GM23338 (cell line): ENCODE results near the gene GUCY1A2. TPM values are rescaled to one million over a fixed set of nuclear protein-coding genes. Genes with fewer than 3 reads are reported as not detected.
A peak's percentile ranks its signal among the peaks of the same experiment; 100 is the strongest.

Source experiments
- ATAC-seq: fragments of 200-7000 bp; cut with Tn5 transposase; 3 replicates; pipeline ENCODE4 v1.9.1; 2020
- DNase-seq: peaks from one replicate; pipeline ENCODE4 v3.0.0-alpha.2; 2015; ENCODE audit warnings: low spot score
- H2AFZ ChIP-seq: fragments of 200-600 bp; sonication (generic); 2 replicates; pipeline ENCODE4 v1.8.0; 2016; ENCODE audit warnings: antibody characterized with exemption, mild to moderate bottlenecking, moderate library complexity
- H3F3A ChIP-seq: fragments of 200-600 bp; sonication (generic); replicated peaks from 2 replicates; pipeline ENCODE4 v1.8.0; 2017; ENCODE audit warnings: antibody characterized with exemption, mixed run types, low read depth
- H3K27ac ChIP-seq: fragments of 200-600 bp; sonication (generic); 2 replicates; pipeline ENCODE4 v1.6.1; 2016; ENCODE audit warnings: low read depth
- H3K27me3 ChIP-seq: fragments of 200-600 bp; sonication (generic); 2 replicates; pipeline ENCODE4 v1.8.0; 2016; ENCODE audit warnings: mild to moderate bottlenecking, mixed run types, moderate library complexity; ENCODE audit not compliant: insufficient read depth
- H3K36me3 ChIP-seq: fragments of 200-600 bp; sonication (generic); 2 replicates; pipeline ENCODE4 v1.8.0; 2016; ENCODE audit warnings: mild to moderate bottlenecking; ENCODE audit not compliant: insufficient read depth
- H3K4me1 ChIP-seq: fragments of 200-600 bp; sonication (generic); 2 replicates; pipeline ENCODE4 v1.8.0; 2016; ENCODE audit warnings: mild to moderate bottlenecking, moderate library complexity; ENCODE audit not compliant: insufficient read depth
- H3K4me2 ChIP-seq: fragments of 200-600 bp; sonication (generic); 2 replicates; pipeline ENCODE4 v1.7.1; 2017; ENCODE audit warnings: mixed run types
- H3K4me3 ChIP-seq: fragments of 200-600 bp; sonication (generic); 2 replicates; pipeline ENCODE4 v1.6.1; 2016; ENCODE audit warnings: mixed run types
- H3K79me2 ChIP-seq: fragments of 200-600 bp; sonication (generic); replicated peaks from 2 replicates; pipeline ENCODE4 v1.8.0; 2017; ENCODE audit warnings: mild to moderate bottlenecking; ENCODE audit not compliant: insufficient read depth
- H3K9me2 ChIP-seq: fragments of 200-600 bp; sonication (generic); 2 replicates; pipeline ENCODE4 v1.8.0; 2017; ENCODE audit not compliant: insufficient read depth
- H4K20me1 ChIP-seq: fragments of 200-600 bp; sonication (generic); replicated peaks from 2 replicates; pipeline ENCODE4 v1.8.0; 2017; ENCODE audit warnings: mild to moderate bottlenecking; ENCODE audit not compliant: insufficient read depth
- H3K27ac Mint-ChIP-seq: 2 replicates; pipeline ENCODE4 v1.8.0; 2020; ENCODE audit warnings: inconsistent platforms, mild to moderate bottlenecking, moderate library complexity, mixed read lengths
- H3K27me3 Mint-ChIP-seq: 3 replicates; pipeline ENCODE4 v1.8.0; 2022; ENCODE audit warnings: low read depth, mild to moderate bottlenecking, moderate library complexity, mixed read lengths, inconsistent platforms; ENCODE audit not compliant: insufficient read depth, poor library complexity
- H3K36me3 Mint-ChIP-seq: 3 replicates; pipeline ENCODE4 v1.8.0; 2021; ENCODE audit warnings: low read depth, mild to moderate bottlenecking, inconsistent platforms, moderate library complexity, mixed read lengths
- H3K4me1 Mint-ChIP-seq: 3 replicates; pipeline ENCODE4 v1.8.0; 2020; ENCODE audit warnings: mild to moderate bottlenecking, inconsistent platforms, mixed read lengths
- H3K4me3 Mint-ChIP-seq: 3 replicates; pipeline ENCODE4 v1.8.0; 2021; ENCODE audit warnings: moderate library complexity, mild to moderate bottlenecking, inconsistent platforms, mixed read lengths
- H3K9me3 Mint-ChIP-seq: 3 replicates; pipeline ENCODE4 v1.8.0; 2020; ENCODE audit warnings: moderate library complexity, mild to moderate bottlenecking, inconsistent platforms, mixed read lengths
- CREB1 ChIP-seq: fragments of 250-450 bp; sonication (Bioruptor Pico); IDR thresholded peaks from 2 replicates; pipeline ENCODE4 v1.5.0; 2020; ENCODE audit warnings: low read depth, mild to moderate bottlenecking, moderate library complexity
- CTCF ChIP-seq, 2 experiments: fragments of 200-600 bp in 1 of 2; sonication (generic) in 1 of 2; conservative IDR thresholded peaks; 2 replicates each; pipeline versions ENCODE4 v1.5.1 to v1.6.1; 2016 to 2017; ENCODE audit warnings: antibody characterized with exemption in 2 of 2, low read depth in 2 of 2, mild to moderate bottlenecking in 2 of 2, moderate library complexity in 1 of 2
- ETS1 ChIP-seq: IDR thresholded peaks from 2 replicates; pipeline ENCODE4 v1.6.1; 2016; ENCODE audit warnings: antibody characterized with exemption
- EZH2phosphoT487 ChIP-seq: fragments of 200-600 bp; sonication (generic); IDR thresholded peaks from one replicate; pipeline ENCODE4 v1.8.1; 2018; ENCODE audit warnings: antibody characterized with exemption; ENCODE audit not compliant: unreplicated experiment
- POLR2AphosphoS5 ChIP-seq: IDR thresholded peaks from 2 replicates; pipeline ENCODE4 v1.6.1; 2016; ENCODE audit warnings: antibody characterized with exemption, low read depth
- REST ChIP-seq: IDR thresholded peaks from one replicate; pipeline ENCODE4 v1.6.1; 2018; ENCODE audit warnings: antibody characterized with exemption; ENCODE audit not compliant: unreplicated experiment
- STAT1 ChIP-seq: IDR thresholded peaks from one replicate; pipeline ENCODE4 v1.6.1; 2016; ENCODE audit warnings: antibody characterized with exemption; ENCODE audit not compliant: unreplicated experiment
- ZNF331 ChIP-seq: fragments of 250-450 bp; sonication (Bioruptor Pico); IDR thresholded peaks from 2 replicates; pipeline ENCODE4 v1.5.0; 2020; ENCODE audit warnings: low read depth, mild to moderate bottlenecking, moderate library complexity
- ZNF462 ChIP-seq: fragments of 250-450 bp; sonication (Bioruptor Pico); IDR thresholded peaks from 2 replicates; pipeline ENCODE4 v1.5.0; 2020; ENCODE audit warnings: mild to moderate bottlenecking, moderate library complexity
- polyA plus RNA-seq: library from polyadenylated mRNA; unstranded; fragments of >200 nt; fragmentation: Nextera tagmentation; extraction: Ambion mirVana; gene quantifications from 2 replicates; pipeline ENCODE4 v1.2.1, GENCODE V29; 2016
- total RNA-seq: library from RNA; depleted of rRNA; stranded (reverse); fragments of >200 nt; shearing (Covaris generic); gene quantifications from 2 replicates; pipeline ENCODE4 v1.2.3, GENCODE V29; 2014

Gene GUCY1A2
- total and polyA plus RNA-seq, 2 experiments from 2014 or later, result 0.36 to 1.4 TPM

- no peaks in the 10 kb centered on the region for H3F3A ChIP-seq
- TF ChIP-seq POLR2AphosphoS5 (no peak), CREB1 (CRISPR knock-in tag) (no peak), ZNF331 (no peak), REST (no peak), EZH2phosphoT487 (no peak), STAT1 (no peak), ETS1 (no peak), CTCF (conservative IDR thresholded peaks at IDR 0.05; ENCODE audit: low read depth in 2 of 2) (no peak), ZNF462 (CRISPR knock-in tag) (no peak)
- H3K4me1 ChIP-seq, result no peaks in the 10 kb centered on the region; the same call in 1 of the 2 replicates
- DNase-seq (no peak), ATAC-seq (no peak)
- no peaks in the 10 kb centered on the region for H3K36me3 ChIP-seq
- peaks cover 11% of the 10 kb centered on the region; the same call in 2 of the 3 replicates for H3K4me1 Mint-ChIP-seq
- H4K20me1 ChIP-seq, result no peaks in the 10 kb centered on the region
- H3K4me3 ChIP-seq, result no peak overlapping the region
- H3K4me3 Mint-ChIP-seq, result no peak overlapping the region
- H3K27ac Mint-ChIP-seq, result peak overlapping the region; percentile 75; the same call in 1 of the 2 replicates
- no peaks in the 10 kb centered on the region for H3K27me3 ChIP-seq
- H3K27me3 Mint-ChIP-seq, result peaks cover 4% of the 10 kb centered on the region
- H3K36me3 Mint-ChIP-seq, result no peaks in the 10 kb centered on the region
- H3K27ac ChIP-seq, result no peak overlapping the region
- no peaks in the 10 kb centered on the region for H3K79me2 ChIP-seq
- peak overlapping the region; percentile 39 for H2AFZ ChIP-seq
- H3K9me3 Mint-ChIP-seq, result no peaks in the 10 kb centered on the region
- no peaks in the 10 kb centered on the region for H3K9me2 ChIP-seq
- H3K4me2 ChIP-seq, result no peak overlapping the region
Observed at GRCh38 chr11:106724293-106724892, 293.9 kb downstream of the GUCY1A2 start.
